HepG2 (cell line): Measurements from ENCODE around the gene GLRX5. TPM values are rescaled to one million over a fixed set of nuclear protein-coding genes. Genes with fewer than 3 reads are reported as not detected.
A peak's percentile ranks its signal among the peaks of the same experiment; 100 is the strongest.

Experiments
- CREM ChIP-seq, 2 experiments: sonication (generic) in 1 of 2; formaldehyde crosslinking in 1 of 2; IDR thresholded peaks; 2 replicates each; pipeline versions ENCODE4 v1.4.0 to v1.6.1; 2016 to 2020; ENCODE audit warnings: antibody characterized with exemption in 1 of 2, mild to moderate bottlenecking in 1 of 2, missing genetic modification reagents in 1 of 2
- FOXP1 ChIP-seq, 2 experiments: fragments of 450-650 bp in 1 of 2; IDR thresholded peaks; 2 replicates each; pipeline ENCODE4 v1.6.1; 2017 to 2018; ENCODE audit warnings: antibody characterized with exemption in 1 of 2
- HHEX ChIP-seq: IDR thresholded peaks from 2 replicates; pipeline ENCODE4 v1.6.1; 2016; ENCODE audit warnings: control low read depth
- HOXA3 ChIP-seq: sonication (generic); formaldehyde crosslinking; IDR thresholded peaks from 2 replicates; pipeline ENCODE4 v1.5.0; 2020; ENCODE audit warnings: missing genetic modification reagents
- JUN ChIP-seq: sonication (generic); formaldehyde crosslinking; IDR thresholded peaks from 2 replicates; pipeline ENCODE4 v1.4.0; 2020; ENCODE audit warnings: mild to moderate bottlenecking, missing genetic modification reagents
- KAT2B ChIP-seq: fragments of 150-350 bp; IDR thresholded peaks from 2 replicates; pipeline ENCODE4 v1.6.1; 2014; ENCODE audit warnings: low read depth, low read length, borderline replicate concordance
- MED13 ChIP-seq: sonication (generic); formaldehyde crosslinking; IDR thresholded peaks from 2 replicates; pipeline ENCODE4 v1.5.0; 2020; ENCODE audit warnings: missing genetic modification reagents
- MEF2D ChIP-seq: sonication (generic); formaldehyde crosslinking; IDR thresholded peaks from 2 replicates; pipeline ENCODE4 v1.5.1; 2020; ENCODE audit warnings: mild to moderate bottlenecking, missing genetic modification reagents
- NR3C1 ChIP-seq: sonication (generic); formaldehyde crosslinking; IDR thresholded peaks from 2 replicates; pipeline ENCODE4 v1.4.0; 2020; ENCODE audit warnings: missing genetic modification reagents
- SRY ChIP-seq: sonication (generic); formaldehyde crosslinking; IDR thresholded peaks from 2 replicates; pipeline ENCODE4 v1.8.0; 2022; ENCODE audit warnings: mild to moderate bottlenecking, missing genetic modification reagents
- ZFP36L1 ChIP-seq: sonication (generic); formaldehyde crosslinking; IDR thresholded peaks from 2 replicates; pipeline ENCODE4 v1.8.0; 2022; ENCODE audit warnings: mild to moderate bottlenecking, missing genetic modification reagents, moderate library complexity
- polyA plus RNA-seq, 8 experiments: library from polyadenylated mRNA; depleted of rRNA in 3 of 8; stranded (reverse) in 7 of 8; unstranded in 1 of 8; fragments of >200 nt; fragmentation: Illumina TruSeq in 4 of 8; extraction: Trizol in 4 of 8; gene quantifications; 2 replicates each; pipeline versions ENCODE4 v1.2.1 to v1.2.3, GENCODE V29; 2011 to 2016; ENCODE audit warnings: low read depth in 4 of 8, missing spikeins in 1 of 8, mixed read lengths in 1 of 8; ENCODE audit not compliant: insufficient read depth in 1 of 8
- total RNA-seq, 5 experiments: library from RNA; depleted of rRNA; stranded (reverse); fragments of >200 nt; fragmentation: Illumina TruSeq; extraction: Trizol; gene quantifications; 2 replicates each; pipeline ENCODE4 v1.2.3, GENCODE V29; 2016; ENCODE audit warnings: low read depth in 1 of 5
- TF ChIP-seq, protein P1 (sequence below): sonication (generic); formaldehyde crosslinking; IDR thresholded peaks from 2 replicates; pipeline ENCODE4 v1.4.0; 2020; ENCODE audit warnings: missing genetic modification reagents
- TF ChIP-seq, protein P2 (sequence below): sonication (generic); IDR thresholded peaks from 2 replicates; pipeline ENCODE4 v1.6.1; 2016; ENCODE audit warnings: low read depth, borderline replicate concordance
- TF ChIP-seq, protein P3 (sequence below): sonication (generic); formaldehyde crosslinking; IDR thresholded peaks from 2 replicates; pipeline ENCODE4 v1.4.0; 2020; ENCODE audit warnings: mild to moderate bottlenecking, missing genetic modification reagents
- TF ChIP-seq, protein P4 (sequence below): sonication (generic); formaldehyde crosslinking; IDR thresholded peaks from 2 replicates; pipeline ENCODE4 v1.5.0; 2020; ENCODE audit warnings: missing genetic modification reagents, mild to moderate bottlenecking, borderline replicate concordance
- TF ChIP-seq, protein P5 (sequence below): IDR thresholded peaks from 2 replicates; pipeline ENCODE4 v1.6.1; 2016; ENCODE audit warnings: low read depth

Gene GLRX5
- total and polyA plus RNA-seq, 2 of the 13 experiments (the other 11 are each of a cell fraction or from before 2014, with no cell fraction given), result 122 to 146 TPM

DNA sequence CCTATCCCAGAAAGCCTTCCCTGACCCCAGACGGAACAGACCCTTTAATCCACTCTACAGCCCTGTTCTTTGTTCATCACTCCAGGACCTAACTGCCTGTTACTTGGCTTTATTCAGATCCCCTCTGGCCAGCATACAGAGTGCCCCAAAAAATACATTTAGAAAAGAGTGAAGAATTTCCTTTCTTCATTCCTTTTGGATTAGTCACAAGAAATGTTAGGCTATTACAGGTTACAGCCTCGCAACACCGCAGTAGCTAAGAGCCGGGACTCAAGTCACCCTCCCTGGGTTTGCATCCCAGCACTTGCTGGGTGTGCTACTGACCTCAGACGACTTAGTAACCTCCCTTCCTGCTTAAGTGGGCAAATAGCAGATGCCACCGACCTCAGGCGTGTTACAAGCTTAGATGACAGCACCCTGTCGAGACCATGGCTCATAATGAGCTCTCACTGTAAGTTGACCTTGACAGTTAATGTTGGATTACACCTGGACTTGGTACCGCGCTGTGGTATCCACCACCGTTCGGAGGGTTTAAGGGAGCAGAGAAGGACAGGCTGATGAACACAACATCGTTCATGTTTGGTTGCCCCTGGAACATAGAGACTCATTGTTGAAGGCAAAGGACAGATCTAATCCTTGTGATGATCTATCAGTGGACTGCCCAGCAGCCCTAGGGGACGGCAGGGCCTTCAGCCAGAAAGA is 12.9 kb downstream of the GLRX5 start (continued):
- peak; percentile 59; the same call in 1 of the 2 replicates for TF ChIP-seq HOXA3 (CRISPR knock-in tag)
- no peak for TF ChIP-seq KAT2B
- TF ChIP-seq HHEX (CRISPR knock-in tag), result 0 out of 2 replicates have a peak, but pooled peaks have one; percentile 35
- peak; percentile 53; the same call in 1 of the 2 replicates for TF ChIP-seq CREM (IDR thresholded peaks at IDR 0.05)
- no peak for TF ChIP-seq CREM (CRISPR knock-in tag; IDR thresholded peaks at IDR 0.05)
- TF ChIP-seq, protein P1, sequence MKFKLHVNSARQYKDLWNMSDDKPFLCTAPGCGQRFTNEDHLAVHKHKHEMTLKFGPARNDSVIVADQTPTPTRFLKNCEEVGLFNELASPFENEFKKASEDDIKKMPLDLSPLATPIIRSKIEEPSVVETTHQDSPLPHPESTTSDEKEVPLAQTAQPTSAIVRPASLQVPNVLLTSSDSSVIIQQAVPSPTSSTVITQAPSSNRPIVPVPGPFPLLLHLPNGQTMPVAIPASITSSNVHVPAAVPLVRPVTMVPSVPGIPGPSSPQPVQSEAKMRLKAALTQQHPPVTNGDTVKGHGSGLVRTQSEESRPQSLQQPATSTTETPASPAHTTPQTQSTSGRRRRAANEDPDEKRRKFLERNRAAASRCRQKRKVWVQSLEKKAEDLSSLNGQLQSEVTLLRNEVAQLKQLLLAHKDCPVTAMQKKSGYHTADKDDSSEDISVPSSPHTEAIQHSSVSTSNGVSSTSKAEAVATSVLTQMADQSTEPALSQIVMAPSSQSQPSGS (CRISPR knock-in tag), result no peak
- TF ChIP-seq, protein P2, sequence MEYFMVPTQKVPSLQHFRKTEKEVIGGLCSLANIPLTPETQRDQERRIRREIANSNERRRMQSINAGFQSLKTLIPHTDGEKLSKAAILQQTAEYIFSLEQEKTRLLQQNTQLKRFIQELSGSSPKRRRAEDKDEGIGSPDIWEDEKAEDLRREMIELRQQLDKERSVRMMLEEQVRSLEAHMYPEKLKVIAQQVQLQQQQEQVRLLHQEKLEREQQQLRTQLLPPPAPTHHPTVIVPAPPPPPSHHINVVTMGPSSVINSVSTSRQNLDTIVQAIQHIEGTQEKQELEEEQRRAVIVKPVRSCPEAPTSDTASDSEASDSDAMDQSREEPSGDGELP, result peak; percentile 23; the same call in 1 of the 2 replicates
- TF ChIP-seq, protein P3, sequence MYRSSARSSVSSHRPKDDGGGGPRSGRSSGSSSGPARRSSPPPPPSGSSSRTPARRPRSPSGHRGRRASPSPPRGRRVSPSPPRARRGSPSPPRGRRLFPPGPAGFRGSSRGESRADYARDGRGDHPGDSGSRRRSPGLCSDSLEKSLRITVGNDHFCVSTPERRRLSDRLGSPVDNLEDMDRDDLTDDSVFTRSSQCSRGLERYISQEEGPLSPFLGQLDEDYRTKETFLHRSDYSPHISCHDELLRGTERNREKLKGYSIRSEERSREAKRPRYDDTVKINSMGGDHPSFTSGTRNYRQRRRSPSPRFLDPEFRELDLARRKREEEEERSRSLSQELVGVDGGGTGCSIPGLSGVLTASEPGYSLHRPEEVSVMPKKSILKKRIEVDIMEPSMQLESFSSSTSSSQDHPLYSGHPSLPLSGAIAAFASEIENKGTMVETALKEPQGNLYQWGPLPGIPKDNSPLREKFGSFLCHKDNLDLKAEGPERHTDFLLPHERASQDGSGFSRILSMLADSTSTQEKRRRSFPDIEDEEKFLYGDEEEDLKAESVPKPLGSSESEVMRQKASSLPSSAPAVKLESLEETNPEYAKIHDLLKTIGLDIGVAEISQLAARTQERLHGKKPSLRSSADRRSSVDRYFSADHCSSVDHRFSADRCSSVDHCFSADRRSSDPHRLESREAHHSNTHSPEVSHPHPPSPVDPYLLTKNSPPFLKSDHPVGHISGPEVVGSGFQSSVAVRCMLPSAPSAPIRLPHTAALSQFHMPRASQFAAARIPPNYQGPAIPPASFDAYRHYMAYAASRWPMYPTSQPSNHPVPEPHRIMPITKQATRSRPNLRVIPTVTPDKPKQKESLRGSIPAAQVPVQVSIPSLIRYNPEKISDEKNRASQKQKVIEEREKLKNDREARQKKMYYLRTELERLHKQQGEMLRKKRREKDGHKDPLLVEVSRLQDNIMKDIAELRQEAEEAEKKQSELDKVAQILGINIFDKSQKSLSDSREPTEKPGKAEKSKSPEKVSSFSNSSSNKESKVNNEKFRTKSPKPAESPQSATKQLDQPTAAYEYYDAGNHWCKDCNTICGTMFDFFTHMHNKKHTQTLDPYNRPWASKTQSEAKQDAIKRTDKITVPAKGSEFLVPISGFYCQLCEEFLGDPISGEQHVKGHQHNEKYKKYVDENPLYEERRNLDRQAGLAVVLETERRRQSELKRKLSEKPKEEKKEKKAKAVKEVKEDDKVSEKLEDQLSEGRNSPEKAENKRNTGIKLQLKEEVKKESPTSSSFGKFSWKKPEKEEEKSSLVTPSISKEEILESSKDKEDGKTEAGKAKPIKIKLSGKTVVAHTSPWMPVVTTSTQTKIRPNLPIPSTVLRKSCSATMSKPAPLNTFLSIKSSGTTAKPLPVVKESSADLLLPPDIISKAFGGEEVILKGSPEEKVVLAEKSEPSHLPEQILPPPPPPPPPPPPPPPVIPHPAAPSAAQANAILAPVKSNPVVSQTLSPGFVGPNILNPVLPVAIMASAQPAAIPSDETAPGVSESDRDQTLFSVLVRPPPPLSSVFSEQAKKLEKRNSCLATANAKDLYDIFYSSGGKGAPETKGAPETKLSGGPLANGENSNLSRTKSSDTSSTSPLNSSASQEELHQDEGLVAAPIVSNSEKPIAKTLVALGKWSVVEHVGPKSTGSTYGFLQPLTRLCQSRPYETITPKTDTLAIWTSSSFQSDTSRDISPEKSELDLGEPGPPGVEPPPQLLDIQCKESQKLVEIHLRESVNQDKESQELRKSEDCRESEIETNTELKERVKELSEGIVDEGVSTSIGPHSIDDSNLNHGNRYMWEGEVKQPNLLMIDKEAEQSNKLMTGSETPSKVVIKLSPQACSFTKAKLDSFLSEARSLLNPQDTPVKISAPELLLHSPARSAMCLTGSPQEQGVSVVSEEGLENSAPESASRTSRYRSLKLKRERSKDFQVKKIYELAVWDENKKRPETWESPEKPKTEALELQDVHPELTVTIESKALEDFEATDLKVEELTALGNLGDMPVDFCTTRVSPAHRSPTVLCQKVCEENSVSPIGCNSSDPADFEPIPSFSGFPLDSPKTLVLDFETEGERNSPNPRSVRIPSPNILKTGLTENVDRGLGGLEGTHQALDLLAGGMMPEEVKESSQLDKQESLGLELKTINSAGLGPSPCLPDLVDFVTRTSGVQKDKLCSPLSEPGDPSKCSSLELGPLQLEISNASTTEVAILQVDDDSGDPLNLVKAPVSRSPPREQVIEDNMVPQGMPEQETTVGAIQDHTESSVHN (CRISPR knock-in tag), result no peak
- no peak for TF ChIP-seq FOXP1 (IDR thresholded peaks at IDR 0.05)
- peak; percentile 36 for TF ChIP-seq FOXP1 (CRISPR knock-in tag; IDR thresholded peaks at IDR 0.05)
- 0 out of 2 replicates have a peak, but pooled peaks have one; percentile 25 for TF ChIP-seq MED13 (CRISPR knock-in tag)
- TF ChIP-seq, protein P4, sequence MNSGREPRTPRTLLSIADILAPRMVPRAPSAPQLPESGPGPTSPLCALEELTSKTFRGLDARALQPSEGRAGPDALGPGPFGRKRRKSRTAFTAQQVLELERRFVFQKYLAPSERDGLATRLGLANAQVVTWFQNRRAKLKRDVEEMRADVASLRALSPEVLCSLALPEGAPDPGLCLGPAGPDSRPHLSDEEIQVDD, result no peak
- TF ChIP-seq ZFP36L1 (CRISPR knock-in tag), result no peak
- no peak for TF ChIP-seq SRY (CRISPR knock-in tag)
- TF ChIP-seq, protein P5, sequence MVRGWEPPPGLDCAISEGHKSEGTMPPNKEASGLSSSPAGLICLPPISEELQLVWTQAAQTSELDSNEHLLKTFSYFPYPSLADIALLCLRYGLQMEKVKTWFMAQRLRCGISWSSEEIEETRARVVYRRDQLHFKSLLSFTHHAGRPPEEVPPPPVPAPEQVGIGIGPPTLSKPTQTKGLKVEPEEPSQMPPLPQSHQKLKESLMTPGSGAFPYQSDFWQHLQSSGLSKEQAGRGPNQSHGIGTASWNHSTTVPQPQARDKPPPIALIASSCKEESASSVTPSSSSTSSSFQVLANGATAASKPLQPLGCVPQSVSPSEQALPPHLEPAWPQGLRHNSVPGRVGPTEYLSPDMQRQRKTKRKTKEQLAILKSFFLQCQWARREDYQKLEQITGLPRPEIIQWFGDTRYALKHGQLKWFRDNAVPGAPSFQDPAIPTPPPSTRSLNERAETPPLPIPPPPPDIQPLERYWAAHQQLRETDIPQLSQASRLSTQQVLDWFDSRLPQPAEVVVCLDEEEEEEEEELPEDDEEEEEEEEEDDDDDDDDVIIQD (CRISPR knock-in tag), result no peak
- TF ChIP-seq MEF2D (CRISPR knock-in tag), result no peak
- TF ChIP-seq JUN (CRISPR knock-in tag), result no peak
- TF ChIP-seq NR3C1 (CRISPR knock-in tag), result no peak
